ENCODE data around the gene HLA-A.

HLA-A gene

GRCh38 chr6:29899281-29899680 lies 43.1 kb upstream of the HLA-A start (continued):
- TF ChIP-seq POU6F1 (CRISPR knock-in tag; IDR thresholded peaks at IDR 0.05; ENCODE audit: borderline replicate concordance, low read depth) = no peak
- no peak for TF ChIP-seq PATZ1 (CRISPR knock-in tag; IDR thresholded peaks at IDR 0.05; ENCODE audit: borderline replicate concordance)
- TF ChIP-seq TCF4 (CRISPR knock-in tag; IDR thresholded peaks at IDR 0.05; ENCODE audit: borderline replicate concordance) = no peak
- no peak for TF ChIP-seq BACH2 (CRISPR knock-in tag; IDR thresholded peaks at IDR 0.05; ENCODE audit: borderline replicate concordance)
- TF ChIP-seq SNAI2 (CRISPR knock-in tag; IDR thresholded peaks at IDR 0.05) = no peak

GRCh38 chr6:29905286-29905685 lies 37.0 kb upstream of the HLA-A start:
- TF ChIP-seq ZFP30 (CRISPR knock-in tag; IDR thresholded peaks at IDR 0.05) (no peak), ARNTL (CRISPR knock-in tag; IDR thresholded peaks at IDR 0.05; ENCODE audit: borderline replicate concordance, low read depth) (no peak), PATZ1 (CRISPR knock-in tag; IDR thresholded peaks at IDR 0.05; ENCODE audit: borderline replicate concordance) (no peak), GLIS3 (CRISPR knock-in tag; IDR thresholded peaks at IDR 0.05) (no peak), TOX (CRISPR knock-in tag; IDR thresholded peaks at IDR 0.05; ENCODE audit: borderline replicate concordance) (no peak), CSDC2 (CRISPR knock-in tag; IDR thresholded peaks at IDR 0.05) (no peak), POU6F1 (CRISPR knock-in tag; IDR thresholded peaks at IDR 0.05; ENCODE audit: borderline replicate concordance, low read depth) (no peak), CSRNP3 (CRISPR knock-in tag; IDR thresholded peaks at IDR 0.05) (no peak), SNAI2 (CRISPR knock-in tag; IDR thresholded peaks at IDR 0.05) (no peak), PPARA (CRISPR knock-in tag; IDR thresholded peaks at IDR 0.05; ENCODE audit: borderline replicate concordance) (no peak), TCF4 (CRISPR knock-in tag; IDR thresholded peaks at IDR 0.05; ENCODE audit: borderline replicate concordance) (no peak), CREB5 (CRISPR knock-in tag; IDR thresholded peaks at IDR 0.05; ENCODE audit: low read depth) (no peak), ZNF565 (CRISPR knock-in tag; conservative IDR thresholded peaks at IDR 0.05; ENCODE audit: low read depth) (no peak), ZFP3 (CRISPR knock-in tag; IDR thresholded peaks at IDR 0.05) (no peak), ZC3H10 (CRISPR knock-in tag; IDR thresholded peaks at IDR 0.05) (no peak), ZNF8 (CRISPR knock-in tag; IDR thresholded peaks at IDR 0.05) (no peak), ISL1 (CRISPR knock-in tag; IDR thresholded peaks at IDR 0.05) (no peak), BACH2 (CRISPR knock-in tag; IDR thresholded peaks at IDR 0.05; ENCODE audit: borderline replicate concordance) (no peak), ZNF70 (CRISPR knock-in tag; IDR thresholded peaks at IDR 0.05) (no peak)
- no peak for ATAC-seq

GRCh38 chr6:29907637-29908340 lies 34.5 kb upstream of the HLA-A start:
- no peak for ATAC-seq
- TF ChIP-seq ZNF8 (CRISPR knock-in tag; IDR thresholded peaks at IDR 0.05) (no peak), PATZ1 (CRISPR knock-in tag; IDR thresholded peaks at IDR 0.05; ENCODE audit: borderline replicate concordance) (no peak), CSDC2 (CRISPR knock-in tag; IDR thresholded peaks at IDR 0.05) (no peak), TCF4 (CRISPR knock-in tag; IDR thresholded peaks at IDR 0.05; ENCODE audit: borderline replicate concordance) (no peak), CSRNP3 (CRISPR knock-in tag; IDR thresholded peaks at IDR 0.05) (no peak)

Measured in SK-N-SH treated with all-trans-retinoic acid at 6 μM for 48 hours (cell line).